ENCODE measurements around the gene CERKL. TPM values are rescaled to one million over a fixed set of nuclear protein-coding genes. Genes with fewer than 3 reads are reported as not detected.
"Not testable (repeated sequence)": the region's sequence is repeated elsewhere in the genome, so short reads cannot be mapped to it uniquely, and the experiment has no call there.

Gene CERKL, protein sequence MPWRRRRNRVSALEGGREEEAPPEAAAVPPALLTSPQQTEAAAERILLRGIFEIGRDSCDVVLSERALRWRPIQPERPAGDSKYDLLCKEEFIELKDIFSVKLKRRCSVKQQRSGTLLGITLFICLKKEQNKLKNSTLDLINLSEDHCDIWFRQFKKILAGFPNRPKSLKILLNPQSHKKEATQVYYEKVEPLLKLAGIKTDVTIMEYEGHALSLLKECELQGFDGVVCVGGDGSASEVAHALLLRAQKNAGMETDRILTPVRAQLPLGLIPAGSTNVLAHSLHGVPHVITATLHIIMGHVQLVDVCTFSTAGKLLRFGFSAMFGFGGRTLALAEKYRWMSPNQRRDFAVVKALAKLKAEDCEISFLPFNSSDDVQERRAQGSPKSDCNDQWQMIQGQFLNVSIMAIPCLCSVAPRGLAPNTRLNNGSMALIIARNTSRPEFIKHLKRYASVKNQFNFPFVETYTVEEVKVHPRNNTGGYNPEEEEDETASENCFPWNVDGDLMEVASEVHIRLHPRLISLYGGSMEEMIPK
- 0.27 TPM in 1 of 2 replicates, not detected in the other for total RNA-seq (ENCODE audit: low replicate concordance)

DNA sequence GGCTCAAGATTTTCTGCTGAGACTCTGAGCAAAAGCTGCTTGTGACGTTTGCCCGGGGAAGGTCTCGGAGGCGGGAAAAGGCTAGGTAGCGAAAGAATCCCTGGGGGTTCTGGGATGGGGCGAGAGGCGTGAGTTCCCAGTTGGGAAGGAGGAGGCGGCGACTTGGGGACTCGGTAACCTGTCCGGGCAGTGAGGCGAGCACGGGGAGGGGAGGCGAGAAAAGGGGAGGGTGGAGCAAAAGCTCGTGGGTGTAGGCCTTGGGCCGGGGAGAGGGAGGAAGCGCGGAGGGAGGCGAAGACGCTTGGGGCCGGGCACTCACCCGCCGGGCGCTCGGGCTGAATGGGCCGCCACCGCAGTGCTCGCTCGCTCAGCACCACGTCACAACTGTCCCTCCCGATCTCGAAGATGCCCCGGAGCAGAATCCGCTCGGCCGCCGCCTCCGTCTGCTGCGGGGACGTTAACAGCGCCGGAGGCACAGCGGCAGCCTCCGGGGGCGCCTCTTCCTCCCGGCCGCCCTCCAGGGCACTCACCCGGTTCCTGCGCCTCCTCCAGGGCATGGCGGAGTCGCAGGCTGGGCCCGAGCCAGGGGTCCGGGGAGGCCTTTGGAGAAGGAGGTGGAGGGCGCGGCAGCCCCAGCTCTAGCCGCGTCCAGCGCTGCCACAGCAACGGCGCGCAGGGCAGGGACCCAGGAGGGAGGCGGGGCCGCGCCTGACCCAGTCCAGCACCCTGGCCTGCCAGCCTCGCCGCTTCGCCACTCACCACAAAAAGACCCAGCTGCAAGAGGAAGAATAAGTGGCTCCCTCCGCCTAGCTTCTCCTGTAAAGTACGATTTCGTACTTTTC, at the start of gene CERKL:
TSS of gene CERKL (minus strand) at position 656 of the 842 bp plus-strand sequence. CDS start at position 557, 99 bp downstream.
- peak within 1 kb of the TSS; percentile 59 for H3K4me3 ChIP-seq (ENCODE audit: low read depth, low read length)
- peak; percentile 7 for DNase-seq (ENCODE audit: low read depth)
- TF ChIP-seq, protein P1, sequence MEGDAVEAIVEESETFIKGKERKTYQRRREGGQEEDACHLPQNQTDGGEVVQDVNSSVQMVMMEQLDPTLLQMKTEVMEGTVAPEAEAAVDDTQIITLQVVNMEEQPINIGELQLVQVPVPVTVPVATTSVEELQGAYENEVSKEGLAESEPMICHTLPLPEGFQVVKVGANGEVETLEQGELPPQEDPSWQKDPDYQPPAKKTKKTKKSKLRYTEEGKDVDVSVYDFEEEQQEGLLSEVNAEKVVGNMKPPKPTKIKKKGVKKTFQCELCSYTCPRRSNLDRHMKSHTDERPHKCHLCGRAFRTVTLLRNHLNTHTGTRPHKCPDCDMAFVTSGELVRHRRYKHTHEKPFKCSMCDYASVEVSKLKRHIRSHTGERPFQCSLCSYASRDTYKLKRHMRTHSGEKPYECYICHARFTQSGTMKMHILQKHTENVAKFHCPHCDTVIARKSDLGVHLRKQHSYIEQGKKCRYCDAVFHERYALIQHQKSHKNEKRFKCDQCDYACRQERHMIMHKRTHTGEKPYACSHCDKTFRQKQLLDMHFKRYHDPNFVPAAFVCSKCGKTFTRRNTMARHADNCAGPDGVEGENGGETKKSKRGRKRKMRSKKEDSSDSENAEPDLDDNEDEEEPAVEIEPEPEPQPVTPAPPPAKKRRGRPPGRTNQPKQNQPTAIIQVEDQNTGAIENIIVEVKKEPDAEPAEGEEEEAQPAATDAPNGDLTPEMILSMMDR (IDR thresholded peaks at IDR 0.05; ENCODE audit: insufficient read depth, low read length): no peak

DNA sequence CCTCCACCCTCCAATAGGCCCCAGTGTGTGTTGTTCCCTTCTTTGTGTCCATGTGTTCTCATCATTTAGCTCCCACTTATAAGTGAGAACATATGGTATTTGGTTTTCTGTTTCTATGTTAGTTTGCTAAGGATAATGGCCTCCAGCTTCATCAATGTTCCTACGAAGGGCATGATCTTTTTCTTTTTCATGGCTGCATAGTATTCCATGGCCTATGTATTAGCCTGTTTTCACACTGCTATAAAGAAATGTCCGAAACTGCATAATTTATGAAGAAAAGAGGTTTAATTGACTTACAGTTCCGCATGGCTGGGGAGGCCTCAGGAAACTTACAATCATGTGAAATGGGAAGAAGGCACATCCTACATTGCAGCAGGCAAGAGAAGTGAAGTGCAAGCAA, 45.6 kb upstream of the CERKL start:
- not testable (repeated sequence) for DNase-seq (ENCODE audit: low read depth); H3K4me3 ChIP-seq (ENCODE audit: low read depth, low read length)

DNA sequence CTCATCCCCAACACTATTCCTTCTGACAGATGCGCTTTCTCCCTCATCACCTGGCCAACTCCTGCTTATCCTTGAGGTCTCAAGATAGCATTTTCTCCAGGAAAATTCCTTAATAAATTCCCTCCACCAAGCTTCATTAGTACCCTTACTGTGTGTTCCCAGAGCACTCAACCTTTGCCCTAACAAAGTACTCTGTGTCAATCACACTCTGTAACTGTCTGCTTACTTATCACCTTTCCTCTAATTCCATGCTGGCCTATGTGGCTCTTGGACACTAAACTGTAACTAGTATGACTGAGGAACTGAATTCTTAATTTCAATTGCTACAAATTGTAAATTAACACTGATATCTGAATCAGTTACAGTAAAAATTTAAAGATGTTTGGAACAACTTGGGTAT, 41.3 kb upstream of the CERKL start:
- no peak for DNase-seq (ENCODE audit: low read depth)
- no peak overlapping the region for H3K4me3 ChIP-seq (ENCODE audit: low read depth, low read length)
- TF ChIP-seq, protein P1 (IDR thresholded peaks at IDR 0.05; ENCODE audit: insufficient read depth, low read length): no peak

DNA sequence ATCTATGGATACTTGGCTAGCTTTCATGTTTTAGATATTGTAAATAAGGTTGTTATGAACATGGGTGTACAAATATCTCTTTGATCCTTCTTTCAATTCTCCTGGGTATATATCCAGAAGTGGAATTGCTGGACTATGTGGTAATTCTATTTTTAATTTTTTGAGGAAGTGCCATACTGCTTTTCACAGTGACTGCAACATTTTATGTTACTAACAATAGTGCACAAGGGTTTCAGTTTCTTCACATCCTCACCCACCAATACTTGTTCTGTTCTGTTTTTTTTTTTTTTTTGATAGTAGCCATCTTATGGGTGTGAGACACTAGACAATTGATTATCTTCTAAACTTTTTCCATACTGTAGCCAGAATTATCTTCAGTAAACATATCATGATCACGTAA, 40.7 kb upstream of the CERKL start:
- DNase-seq (ENCODE audit: low read depth): no peak
- H3K4me3 ChIP-seq (ENCODE audit: low read depth, low read length): no peak overlapping the region
- TF ChIP-seq, protein P1 (IDR thresholded peaks at IDR 0.05; ENCODE audit: insufficient read depth, low read length): no peak

DNA sequence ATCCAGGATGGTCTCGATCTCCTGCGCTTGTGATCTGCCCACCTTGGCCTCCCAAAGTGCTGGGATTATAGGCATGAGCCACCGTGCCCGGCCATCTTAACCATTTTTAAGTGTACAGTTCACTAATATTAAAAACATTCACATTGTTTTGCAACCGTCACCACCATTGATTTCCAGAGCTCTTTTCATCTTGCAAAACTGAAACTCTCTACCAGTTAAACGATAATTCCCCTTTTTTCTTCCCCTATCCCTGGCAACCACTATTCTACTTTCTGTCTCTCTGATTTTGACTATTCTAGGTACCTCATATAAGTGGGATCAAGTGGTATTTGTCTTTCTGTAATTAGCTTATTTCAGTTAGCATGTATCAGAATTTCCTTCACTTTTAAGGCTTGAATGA, 40.2 kb upstream of the CERKL start:
- TF ChIP-seq, protein P1 (IDR thresholded peaks at IDR 0.05; ENCODE audit: insufficient read depth, low read length): no peak
- no peak for DNase-seq (ENCODE audit: low read depth)
- no peak overlapping the region for H3K4me3 ChIP-seq (ENCODE audit: low read depth, low read length)

DNA sequence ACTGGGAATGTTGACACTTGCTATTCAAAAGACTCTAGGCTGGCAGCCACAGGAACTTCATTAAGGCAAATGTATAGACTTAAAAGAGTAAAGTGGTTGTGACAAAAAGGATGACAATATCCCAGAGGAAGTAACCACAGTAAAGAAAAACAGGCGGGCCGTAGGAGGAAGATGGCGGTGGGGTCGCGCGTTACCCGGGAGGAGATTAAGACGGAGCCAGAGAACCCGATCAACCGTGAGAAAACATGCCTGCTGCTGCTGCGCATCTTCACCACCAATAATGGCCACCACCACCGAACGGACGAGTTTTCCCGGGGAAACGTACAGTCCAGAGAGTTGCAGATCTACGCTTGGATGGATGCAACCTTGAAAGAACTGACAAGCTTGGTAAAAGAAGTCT, 37.4 kb upstream of the CERKL start:
- no peak overlapping the region for H3K4me3 ChIP-seq (ENCODE audit: low read depth, low read length)
- TF ChIP-seq, protein P1 (IDR thresholded peaks at IDR 0.05; ENCODE audit: insufficient read depth, low read length): no peak
- no peak for DNase-seq (ENCODE audit: low read depth)

DNA sequence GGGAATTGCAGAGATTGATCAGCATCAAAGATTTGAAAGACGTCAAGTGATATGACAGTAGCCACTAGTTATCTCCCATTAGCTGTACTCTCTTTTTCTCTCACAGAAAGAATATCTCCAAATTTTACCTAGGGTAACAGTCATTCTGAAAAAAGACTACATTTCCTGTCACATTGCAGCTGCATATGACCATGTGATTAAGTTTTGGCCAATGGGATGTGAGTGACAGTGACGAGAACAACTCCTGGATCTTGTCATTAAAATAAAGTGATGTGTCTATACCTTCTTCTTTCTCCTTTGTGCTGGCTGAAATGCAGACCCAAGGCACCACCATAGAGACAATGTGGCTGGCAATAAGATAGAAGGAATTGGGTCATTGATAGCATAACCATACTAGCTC, 34.0 kb upstream of the CERKL start:
- no peak for DNase-seq (ENCODE audit: low read depth)
- TF ChIP-seq, protein P1 (IDR thresholded peaks at IDR 0.05; ENCODE audit: insufficient read depth, low read length): no peak
- no peak overlapping the region for H3K4me3 ChIP-seq (ENCODE audit: low read depth, low read length)

All from fibroblast of the aortic adventitia (primary cell).